Activated B cell treated with CpG ODN at 0.5 μM for 24 hours (primary cell): Measurements from ENCODE around the gene ATF6B. TPM values are rescaled to one million over a fixed set of nuclear protein-coding genes. Genes with fewer than 3 reads are reported as not detected.

ENCODE experiments used
- ATAC-seq: fragments of 200-7000 bp; cut with Tn5 transposase; one replicate; pipeline ENCODE4 v1.10.0; 2021; ENCODE audit warnings: low read depth, mild to moderate bottlenecking, moderate library complexity
- CTCF ChIA-PET: fragments of 350-600 bp; sonication (Branson Sonifier 250); formaldehyde crosslinking; loops from one replicate; lab custom pipeline; 2021; ENCODE audit warnings: antibody characterized with exemption; lab: Charles Lee
- POLR2A ChIA-PET: fragments of 350-600 bp; sonication (Branson Sonifier 250); formaldehyde crosslinking; loops from one replicate; lab custom pipeline; 2021; ENCODE audit warnings: antibody characterized with exemption; lab: Charles Lee
- DNase-seq: peaks from one replicate; pipeline ENCODE4 v3.0.0; 2022
- H3K27ac Mint-ChIP-seq: one replicate; pipeline ENCODE4 v1.8.0; 2020; ENCODE audit warnings: mixed read lengths
- H3K27me3 Mint-ChIP-seq: one replicate; pipeline ENCODE4 v1.8.0; 2021; ENCODE audit warnings: mixed read lengths
- H3K36me3 Mint-ChIP-seq: one replicate; pipeline ENCODE4 v1.8.0; 2021; ENCODE audit warnings: low read depth, mixed read lengths
- H3K4me1 Mint-ChIP-seq: one replicate; pipeline ENCODE4 v1.8.0; 2021; ENCODE audit warnings: mixed read lengths
- H3K4me3 Mint-ChIP-seq: one replicate; pipeline ENCODE4 v1.8.0; 2020; ENCODE audit warnings: mild to moderate bottlenecking, mixed read lengths
- H3K9me3 Mint-ChIP-seq: one replicate; pipeline ENCODE4 v1.8.0; 2020; ENCODE audit warnings: mixed read lengths
- CTCF ChIP-seq: fragments of 200-600 bp; IDR thresholded peaks from one replicate; pipeline ENCODE4 v1.8.0; 2022; ENCODE audit warnings: antibody characterized with exemption, mild to moderate bottlenecking
- intact Hi-C: fragments of 100-400 bp; cut with micrococcal nuclease; formaldehyde crosslinking; loops from one replicate; pipeline ENCODE4 v1.15.1; 2024
- total RNA-seq: library from RNA; stranded (reverse); gene quantifications from 2 replicates; pipeline ENCODE4 v1.2.3, GENCODE V29; 2022

The ATF6B gene
- total RNA-seq, 1 donor from 2014 or later: 148 TPM

GRCh38 chr6:32116674-32117073, 11.4 kb downstream of the ATF6B start:
- Mint-ChIP-seq H3K27me3 (no peaks in the 10 kb centered on the region), H3K9me3 (no peaks in the 10 kb centered on the region), H3K4me3 (no peak overlapping the region), H3K27ac (no peak overlapping the region), H3K4me1 (peaks cover 7% of the 10 kb centered on the region), H3K36me3 (peaks cover 73% of the 10 kb centered on the region)
- intact Hi-C loops: loop anchor here (10.0 kb wide), 1 partner anchor 298 kb away; no protein-coding TSS in a partner anchor
- TF ChIP-seq CTCF: no peak
- DNase-seq (no peak), ATAC-seq (no peak)
- CTCF ChIA-PET: interaction anchor here (1.7 kb wide), 1 partner anchor 129 kb away, joined by 5 read pairs; no protein-coding TSS in a partner anchor
- POLR2A ChIA-PET: interaction anchor here (0.5 to 1.2 kb wide), 3 partner anchors 11 to 584 kb away, joined by 3 to 7 read pairs (median 3); no protein-coding TSS in a partner anchor

- H3K4me3 Mint-ChIP-seq: no peak overlapping the region
- POLR2A ChIA-PET: no interaction called here
- peaks cover 66% of the 10 kb centered on the region for H3K36me3 Mint-ChIP-seq
- no peak for ATAC-seq
- no peak for TF ChIP-seq CTCF
- no peak overlapping the region for H3K27ac Mint-ChIP-seq
- no peak for DNase-seq
- intact Hi-C loops: loop anchor here (10.0 kb wide), 1 partner anchor 299 kb away; no protein-coding TSS in a partner anchor
- H3K27me3 Mint-ChIP-seq: no peaks in the 10 kb centered on the region
- H3K9me3 Mint-ChIP-seq: no peaks in the 10 kb centered on the region
- CTCF ChIA-PET: no interaction called here
- peaks cover 7% of the 10 kb centered on the region for H3K4me1 Mint-ChIP-seq
These were observed 12.4 kb downstream of the ATF6B start for GRCh38 chr6:32115623-32116022.

GRCh38 chr6:32114796-32115195, 13.2 kb downstream of the ATF6B start:
- DNase-seq: no peak
- H3K9me3 Mint-ChIP-seq: no peaks in the 10 kb centered on the region
- peaks cover 59% of the 10 kb centered on the region for H3K36me3 Mint-ChIP-seq
- CTCF ChIA-PET: no interaction called here
- H3K27me3 Mint-ChIP-seq: no peaks in the 10 kb centered on the region
- POLR2A ChIA-PET: interaction anchor here (0.7 kb wide), 1 partner anchor 83 kb away, joined by 3 read pairs; no protein-coding TSS in a partner anchor
- no peak overlapping the region for H3K4me3 Mint-ChIP-seq
- no peak for TF ChIP-seq CTCF
- peaks cover 7% of the 10 kb centered on the region for H3K4me1 Mint-ChIP-seq
- intact Hi-C loops: loop anchor here (10.0 kb wide), 1 partner anchor 300 kb away; no protein-coding TSS in a partner anchor
- ATAC-seq: no peak
- H3K27ac Mint-ChIP-seq: no peak overlapping the region

- no peak for ATAC-seq
- H3K27ac Mint-ChIP-seq: no peak overlapping the region
- DNase-seq: no peak
- peaks cover 4% of the 10 kb centered on the region for H3K4me1 Mint-ChIP-seq
- ChIA-PET CTCF (no interaction called here), POLR2A (interaction anchor here (0.5 kb wide), 1 partner anchor 31 kb away, joined by 3 read pairs; no protein-coding TSS in a partner anchor)
- H3K4me3 Mint-ChIP-seq: no peak overlapping the region
- intact Hi-C loops: loop anchor here (10.0 kb wide), 1 partner anchor 301 kb away; no protein-coding TSS in a partner anchor
- TF ChIP-seq CTCF: no peak
- H3K36me3 Mint-ChIP-seq: peaks cover 48% of the 10 kb centered on the region
- no peaks in the 10 kb centered on the region for H3K9me3 Mint-ChIP-seq
- peaks cover 4% of the 10 kb centered on the region for H3K27me3 Mint-ChIP-seq
These were observed 14.4 kb downstream of the ATF6B start for GRCh38 chr6:32113386-32114352.
